NCI-H748 (cell line): ENCODE results near the gene PCDHB16.
"Not testable (repeated sequence)": the region's sequence is repeated elsewhere in the genome, so short reads cannot be mapped to it uniquely, and the experiment has no call there.

ENCODE experiments used
- DNase-seq: peaks from one replicate; lab custom pipeline; 2025; ENCODE audit not compliant: unreplicated experiment; lab: John Stamatoyannopoulos, UW

The PCDHB16 gene

DNA sequence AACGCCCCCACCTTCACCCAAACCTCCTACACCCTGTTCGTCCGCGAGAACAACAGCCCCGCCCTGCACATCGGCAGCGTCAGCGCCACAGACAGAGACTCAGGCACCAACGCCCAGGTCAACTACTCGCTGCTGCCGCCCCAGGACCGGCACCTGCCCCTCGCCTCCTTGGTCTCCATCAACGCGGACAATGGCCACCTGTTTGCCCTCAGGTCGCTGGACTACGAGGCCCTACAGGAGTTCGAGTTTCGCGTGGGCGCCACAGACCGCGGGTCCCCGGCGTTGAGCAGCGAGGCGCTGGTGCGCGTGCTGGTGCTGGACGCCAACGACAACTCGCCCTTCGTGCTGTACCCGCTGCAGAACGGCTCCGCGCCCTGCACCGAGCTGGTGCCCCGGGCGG, 42.7 kb downstream of the PCDHB16 start:
- DNase-seq: not testable (repeated sequence)

DNA sequence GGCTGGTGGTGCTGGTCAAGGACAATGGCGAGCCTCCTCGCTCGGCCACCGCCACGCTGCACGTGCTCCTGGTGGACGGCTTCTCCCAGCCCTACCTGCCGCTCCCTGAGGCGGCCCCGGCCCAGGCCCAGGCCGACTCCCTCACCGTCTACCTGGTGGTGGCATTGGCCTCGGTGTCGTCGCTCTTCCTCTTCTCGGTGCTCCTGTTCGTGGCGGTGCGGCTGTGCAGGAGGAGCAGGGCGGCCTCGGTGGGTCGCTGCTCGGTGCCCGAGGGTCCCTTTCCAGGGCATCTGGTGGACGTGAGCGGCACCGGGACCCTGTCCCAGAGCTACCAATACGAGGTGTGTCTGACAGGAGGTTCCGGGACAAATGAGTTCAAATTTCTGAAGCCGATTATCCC, 43.2 kb downstream of the PCDHB16 start:
- not testable (repeated sequence) for DNase-seq

DNA sequence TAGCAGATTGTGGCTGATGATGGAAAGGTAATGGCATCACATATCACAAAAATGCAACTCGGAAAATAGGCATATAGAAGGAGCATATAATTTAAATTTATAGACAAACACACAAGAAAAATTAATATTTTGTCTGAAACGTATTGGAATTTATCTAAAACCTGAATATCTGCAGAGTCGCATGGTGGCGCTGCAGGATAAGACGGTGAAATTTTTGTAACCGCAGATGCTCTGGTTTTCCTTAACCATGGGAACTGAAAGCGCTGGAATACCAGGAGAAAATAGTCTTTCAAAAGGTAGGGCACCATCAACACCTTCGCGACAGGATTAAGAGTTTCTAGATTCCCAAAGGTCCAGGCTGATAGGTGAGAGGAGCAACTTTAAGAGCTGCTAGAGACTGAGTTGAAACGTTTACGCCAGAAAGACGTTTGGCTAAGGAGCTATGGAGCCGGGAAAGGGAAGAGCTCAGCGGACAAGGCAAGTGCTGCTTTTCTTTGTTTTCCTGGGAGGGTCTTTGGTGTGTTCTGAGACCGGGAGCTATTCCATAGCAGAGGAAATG, 52.0 kb downstream of the PCDHB16 start:
- DNase-seq: peak; percentile 85
